Thyroid gland (tissue), 4 donors: ENCODE measurements around the gene GTPBP1. TPM values are rescaled to one million over a fixed set of nuclear protein-coding genes. Genes with fewer than 3 reads are reported as not detected.
A peak's percentile ranks its signal among the peaks of the same experiment; 100 is the strongest.

Source experiments
- DNase-seq, 2 donors: peaks; one replicate each; pipeline ENCODE4 v3.0.0-alpha.2; 2019
- H3K27ac ChIP-seq, 3 donors: fragments of 200-600 bp; sonication (generic); 1 replicate in 2 of 3; 2 replicates in 1 of 3; pipeline ENCODE4 v1.5.1; 2016 to 2019; ENCODE audit warnings: mild to moderate bottlenecking in 1 of 3, moderate library complexity in 1 of 3
- H3K27me3 ChIP-seq: fragments of 200-600 bp; sonication (generic); one replicate; pipeline ENCODE4 v1.5.1; 2019
- H3K36me3 ChIP-seq, 2 donors: fragments of 200-600 bp; sonication (generic); one replicate each; pipeline ENCODE4 v1.5.1; 2016 to 2019
- H3K4me1 ChIP-seq, 2 donors: fragments of 200-600 bp; sonication (generic); one replicate each; pipeline ENCODE4 v1.5.1; 2017 to 2019
- H3K4me3 ChIP-seq, 3 donors: fragments of 200-600 bp; sonication (generic); replicated peaks in 1 of 3; 1 replicate in 2 of 3; 2 replicates in 1 of 3; pipeline ENCODE4 v1.5.1; 2016; ENCODE audit warnings: mild to moderate bottlenecking in 1 of 3
- H3K9me3 ChIP-seq: fragments of 200-600 bp; sonication (generic); one replicate; pipeline ENCODE4 v1.5.1; 2017
- CTCF ChIP-seq, 6 experiments: fragments of 200-600 bp in 3 of 6; fragments of 450-650 bp in 3 of 6; sonication (generic) in 3 of 6; IDR thresholded peaks; one replicate each; pipeline ENCODE4 v1.5.1; 2016 to 2019; ENCODE audit warnings: antibody characterized with exemption in 6 of 6, mild to moderate bottlenecking in 2 of 6, inconsistent platforms in 1 of 6, moderate library complexity in 1 of 6
- POLR2A ChIP-seq, 2 donors: fragments of 450-650 bp; IDR thresholded peaks; one replicate each; pipeline ENCODE4 v1.6.1; 2017; ENCODE audit warnings: antibody characterized with exemption in 2 of 2, mild to moderate bottlenecking in 2 of 2, moderate library complexity in 1 of 2
- WGBS, 2 donors: methylation state at CpG; one replicate each; pipeline ENCODE4 v1.1.5; 2017; 5-methylcytosine and 5-hydroxymethylcytosine counted together
- intact Hi-C: fragments of 100-400 bp; cut with DNase I; formaldehyde crosslinking; loops from one replicate; pipeline ENCODE4 v1.15.1; 2023
- total RNA-seq, 4 donors: library from RNA; depleted of rRNA; stranded (reverse); fragments of >200 nt; gene quantifications; one replicate each; pipeline ENCODE4 v1.2.3, GENCODE V29; 2016

The GTPBP1 gene
- total RNA-seq, 4 donors from 2014 or later = 51.6 to 117 (median 69.6) TPM

DNA sequence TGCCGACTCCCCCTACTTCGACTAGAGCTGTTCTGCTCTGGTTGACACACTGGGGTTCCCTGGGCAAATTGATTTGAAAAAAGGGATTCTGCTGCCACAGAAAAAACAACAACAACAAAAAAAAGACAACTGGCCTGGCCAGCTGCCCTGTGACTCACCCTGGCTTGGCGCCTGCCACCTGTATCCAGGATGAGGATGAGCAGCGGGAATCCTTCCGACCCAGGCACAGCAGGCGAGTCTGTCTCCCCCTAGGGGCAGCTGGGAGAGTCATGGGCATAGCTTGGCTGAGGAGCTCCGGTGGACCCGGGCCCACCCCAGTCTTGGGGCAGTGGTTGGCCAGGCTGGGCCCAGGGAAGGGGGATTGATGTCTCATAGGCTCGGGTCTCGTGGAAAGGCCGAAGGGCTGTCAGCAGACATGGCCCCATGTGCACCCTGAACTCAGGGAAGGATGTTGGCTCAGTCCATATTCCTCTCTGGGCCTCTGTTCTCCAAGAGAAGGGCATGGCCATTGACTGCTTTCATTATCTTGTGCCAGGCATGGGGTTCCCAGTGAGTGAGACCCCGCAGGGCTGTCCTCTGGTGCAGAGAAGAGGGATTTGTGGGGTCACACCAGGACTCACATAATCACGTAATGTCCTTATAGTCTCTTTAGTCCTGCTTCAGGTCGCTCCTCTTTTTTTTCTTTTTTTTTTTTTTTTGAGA is 60.5 kb downstream of the GTPBP1 start:
- Histone ChIP-seq H3K27me3 (no peaks in the 10 kb centered on the region), H3K27ac (no peak overlapping the region), H3K4me1 (peaks cover 0 to 8% of the 10 kb centered on the region in 2 donors), H3K9me3 (no peaks in the 10 kb centered on the region), H3K36me3 (no peaks in the 10 kb centered on the region), H3K4me3 (no peak overlapping the region)
- TF ChIP-seq CTCF (IDR thresholded peaks at IDR 0.05) (peak; percentile 26 to 75 (median 50)), POLR2A (IDR thresholded peaks at IDR 0.05) (no peak)
- WGBS, 2 donors = 43 to 54% methylated on average over 14 of the region's 14 CpGs
- DNase-seq = peak; percentile 57 to 58
- intact Hi-C loops = no loop called here

GRCh38 chr22:38767313-38767712 is 61.6 kb downstream of the GTPBP1 start:
- Histone ChIP-seq H3K27me3 (no peaks in the 10 kb centered on the region), H3K9me3 (no peaks in the 10 kb centered on the region), H3K4me1 (peaks cover 0 to 8% of the 10 kb centered on the region in 2 donors), H3K4me3 (no peak overlapping the region), H3K27ac (no peak overlapping the region), H3K36me3 (no peaks in the 10 kb centered on the region)
- intact Hi-C loops = no loop called here
- WGBS, 2 donors = 82 to 84% methylated on average over 7 to 9 of the region's 9 CpGs
- DNase-seq = no peak
- TF ChIP-seq CTCF (IDR thresholded peaks at IDR 0.05) (no peak), POLR2A (IDR thresholded peaks at IDR 0.05) (no peak)

DNA sequence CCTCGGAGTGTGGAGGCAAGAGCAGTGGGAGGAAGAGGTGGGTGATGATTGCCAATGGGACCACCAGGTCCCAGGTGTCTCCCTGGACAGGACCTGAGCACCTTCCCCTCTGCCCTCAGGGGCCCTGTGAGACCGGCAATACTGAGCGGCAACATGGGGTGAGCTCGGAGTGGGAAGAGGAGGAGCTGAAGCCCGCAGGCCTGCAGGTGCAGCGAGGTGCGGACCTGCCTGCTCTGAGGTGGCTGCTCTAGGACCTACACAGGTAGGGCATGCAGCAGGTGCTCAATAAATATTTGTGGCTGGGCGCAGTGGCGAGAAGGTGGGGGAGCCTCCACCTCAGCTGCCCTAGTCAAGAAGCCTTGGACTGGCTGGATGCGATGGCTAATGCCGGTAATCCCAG is 62.3 kb downstream of the GTPBP1 start:
- peaks cover 0 to 8% of the 10 kb centered on the region in 2 donors for H3K4me1 ChIP-seq
- no peak for DNase-seq
- H3K4me3 ChIP-seq = no peak overlapping the region
- TF ChIP-seq CTCF (IDR thresholded peaks at IDR 0.05) (no peak), POLR2A (IDR thresholded peaks at IDR 0.05) (no peak)
- WGBS, 2 donors = 87 to 91% methylated on average over 10 to 11 of the region's 11 CpGs
- H3K27ac ChIP-seq = no peak overlapping the region
- H3K27me3 ChIP-seq = no peaks in the 10 kb centered on the region
- intact Hi-C loops = no loop called here
- H3K9me3 ChIP-seq = no peaks in the 10 kb centered on the region
- H3K36me3 ChIP-seq = no peaks in the 10 kb centered on the region

DNA sequence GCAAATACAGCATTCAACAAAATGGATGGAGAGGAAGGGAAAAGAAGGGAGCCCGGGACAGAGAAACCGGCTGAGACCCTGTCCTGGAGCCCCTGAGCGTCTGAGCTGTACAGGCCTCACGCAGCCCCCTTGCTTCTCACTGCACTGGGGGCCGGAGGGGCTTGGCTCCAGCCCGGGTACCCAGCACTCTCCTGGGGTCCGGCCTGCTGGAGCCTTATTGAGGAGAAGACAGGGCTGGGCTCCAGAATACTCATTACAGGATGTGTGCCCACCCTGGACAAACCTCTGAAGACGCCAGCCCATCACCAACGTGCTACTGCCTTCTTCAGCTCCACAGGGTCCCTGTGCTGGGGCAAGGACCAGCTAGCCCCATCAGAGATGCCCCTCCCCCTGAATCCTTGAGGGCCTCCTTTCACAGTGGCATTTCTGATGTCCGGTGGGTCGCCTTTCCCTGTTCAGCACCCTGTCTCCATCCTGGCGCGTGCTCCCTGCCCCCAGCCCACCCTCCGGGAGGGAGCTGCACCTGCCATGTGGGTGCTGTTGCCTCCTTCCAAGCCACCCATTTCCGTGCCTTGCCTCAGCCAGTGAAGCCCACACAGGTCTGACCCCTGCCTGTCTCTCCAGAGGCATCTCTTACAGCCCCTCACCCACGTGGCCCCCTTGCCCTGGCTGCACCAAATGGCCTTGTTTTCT is 64.7 kb downstream of the GTPBP1 start:
- 88 to 90% methylated on average over 15 to 16 of the region's 16 CpGs for WGBS, 2 donors
- Histone ChIP-seq H3K4me3 (no peak overlapping the region), H3K27ac (no peak overlapping the region), H3K27me3 (no peaks in the 10 kb centered on the region), H3K9me3 (no peaks in the 10 kb centered on the region), H3K36me3 (no peaks in the 10 kb centered on the region), H3K4me1 (peaks cover 0 to 8% of the 10 kb centered on the region in 2 donors)
- no peak for DNase-seq
- intact Hi-C loops = loop anchor here (10.0 kb wide), 2 partner anchors 94 to 354 kb away; no protein-coding TSS in a partner anchor
- TF ChIP-seq POLR2A (IDR thresholded peaks at IDR 0.05) = no peak
- TF ChIP-seq CTCF (IDR thresholded peaks at IDR 0.05) = no peak

DNA sequence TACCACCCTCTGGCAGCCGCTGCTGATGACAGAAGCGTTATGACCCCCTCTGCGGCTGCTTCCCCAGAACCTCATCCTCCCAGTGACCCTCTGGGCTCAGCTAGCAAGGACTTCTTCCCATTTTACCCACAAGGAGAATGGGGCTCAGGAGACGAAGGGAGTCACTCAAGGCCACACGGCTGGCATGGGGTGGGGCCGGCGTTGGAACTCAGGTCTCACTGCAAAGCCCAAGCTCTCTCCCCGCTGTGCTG is 66.8 kb downstream of the GTPBP1 start:
- intact Hi-C loops = loop anchor here (10.0 kb wide), 2 partner anchors 92 to 352 kb away; no protein-coding TSS in a partner anchor
- no peaks in the 10 kb centered on the region for H3K4me1 ChIP-seq

More for the DNA sequence above, 66.8 kb downstream of the GTPBP1 start:
- no peaks in the 10 kb centered on the region for H3K27me3 ChIP-seq
- H3K4me3 ChIP-seq = no peak overlapping the region
- no peak for TF ChIP-seq CTCF (IDR thresholded peaks at IDR 0.05)
- no peak for TF ChIP-seq POLR2A (IDR thresholded peaks at IDR 0.05)
- no peak overlapping the region for H3K27ac ChIP-seq
- no peak for DNase-seq
- 71 to 88% methylated on average over 4 to 6 of the region's 8 CpGs for WGBS, 2 donors
- no peaks in the 10 kb centered on the region for H3K9me3 ChIP-seq
- no peaks in the 10 kb centered on the region for H3K36me3 ChIP-seq
